Activated CD8-positive, alpha-beta T cell treated with anti-CD3 and anti-CD28 coated beads for 36 hours (primary cell): ENCODE results near the gene ZPBP2. TPM values are rescaled to one million over a fixed set of nuclear protein-coding genes. Genes with fewer than 3 reads are reported as not detected.
"Not testable (repeated sequence)": the region's sequence is repeated elsewhere in the genome, so short reads cannot be mapped to it uniquely, and the experiment has no call there.

ENCODE experiments used
- ATAC-seq: fragments of 200-7000 bp; cut with Tn5 transposase; one replicate; pipeline ENCODE4 v1.10.0; 2021; ENCODE audit warnings: mild to moderate bottlenecking, moderate library complexity
- CTCF ChIA-PET: fragments of 350-600 bp; sonication (Branson Sonifier 250); formaldehyde crosslinking; loops from one replicate; lab custom pipeline; 2021; ENCODE audit warnings: antibody characterized with exemption; lab: Charles Lee
- POLR2A ChIA-PET: fragments of 350-600 bp; sonication (Branson Sonifier 250); formaldehyde crosslinking; loops from one replicate; lab custom pipeline; 2021; ENCODE audit warnings: antibody characterized with exemption; lab: Charles Lee
- DNase-seq: peaks from one replicate; pipeline ENCODE4 v3.0.0-alpha.2; 2020
- H3K27ac Mint-ChIP-seq: one replicate; pipeline ENCODE4 v1.8.0; 2021; ENCODE audit warnings: mild to moderate bottlenecking, mixed read lengths
- H3K27me3 Mint-ChIP-seq: one replicate; pipeline ENCODE4 v1.8.0; 2021; ENCODE audit warnings: mixed read lengths
- H3K36me3 Mint-ChIP-seq: one replicate; pipeline ENCODE4 v1.8.0; 2021; ENCODE audit warnings: low read depth, mixed read lengths
- H3K4me1 Mint-ChIP-seq: one replicate; pipeline ENCODE4 v1.8.0; 2021; ENCODE audit warnings: low read depth, mixed read lengths
- H3K4me3 Mint-ChIP-seq: one replicate; pipeline ENCODE4 v1.8.0; 2021; ENCODE audit warnings: mild to moderate bottlenecking, moderate library complexity, mixed read lengths
- H3K9me3 Mint-ChIP-seq: one replicate; pipeline ENCODE4 v1.8.0; 2021; ENCODE audit warnings: mixed read lengths
- CTCF ChIP-seq: fragments of 200-600 bp; IDR thresholded peaks from one replicate; pipeline ENCODE4 v1.8.0; 2022; ENCODE audit warnings: antibody characterized with exemption, mild to moderate bottlenecking
- intact Hi-C: fragments of 100-400 bp; cut with micrococcal nuclease; formaldehyde crosslinking; loops from one replicate; pipeline ENCODE4 v1.10.0; 2022
- total RNA-seq, 2 experiments: library from RNA; stranded (reverse); gene quantifications; one replicate each; pipeline ENCODE4 v1.2.3, GENCODE V29; 2021

Gene ZPBP2
- total RNA-seq, 2 experiments from 2014 or later: not detected

GRCh38 chr17:39848600-39848999 is 19.4 kb upstream of the ZPBP2 start:
- ATAC-seq (peak; percentile 29), DNase-seq (no peak)
- H3K27me3 Mint-ChIP-seq: no peaks in the 10 kb centered on the region
- ChIA-PET POLR2A (interaction anchor here (0.8 to 1.1 kb wide), 2 partner anchors 12 to 116 kb away, joined by 3 to 4 read pairs; no protein-coding TSS in a partner anchor), CTCF (interaction anchor here (0.6 to 1.1 kb wide), 2 partner anchors 13 to 227 kb away, joined by 3 read pairs; no protein-coding TSS in a partner anchor)
- TF ChIP-seq CTCF: no peak
- intact Hi-C loops: no loop called here
- H3K4me1 Mint-ChIP-seq: peaks cover 64% of the 10 kb centered on the region
- peaks cover 26% of the 10 kb centered on the region for H3K36me3 Mint-ChIP-seq
- H3K9me3 Mint-ChIP-seq: no peaks in the 10 kb centered on the region
- peak overlapping the region; percentile 75 for H3K27ac Mint-ChIP-seq
- no peak overlapping the region for H3K4me3 Mint-ChIP-seq

- H3K36me3 Mint-ChIP-seq: peaks cover 34% of the 10 kb centered on the region
- H3K9me3 Mint-ChIP-seq, H3K4me3 Mint-ChIP-seq, H3K27ac Mint-ChIP-seq, POLR2A ChIA-PET, ATAC-seq, H3K27me3 Mint-ChIP-seq, DNase-seq, intact Hi-C loops, CTCF ChIA-PET: not testable (repeated sequence)
- H3K4me1 Mint-ChIP-seq: peaks cover 61% of the 10 kb centered on the region
Measured at GRCh38 chr17:39850186-39850585, 17.8 kb upstream of the ZPBP2 start.

- peaks cover 56% of the 10 kb centered on the region for H3K4me1 Mint-ChIP-seq
- TF ChIP-seq CTCF: no peak
- H3K27ac Mint-ChIP-seq: peak overlapping the region; percentile 83
- H3K27me3 Mint-ChIP-seq: no peaks in the 10 kb centered on the region
- H3K4me3 Mint-ChIP-seq: peak overlapping the region; percentile 41
- peaks cover 35% of the 10 kb centered on the region for H3K36me3 Mint-ChIP-seq
- ATAC-seq (peak; percentile 66), DNase-seq (no peak)
- H3K9me3 Mint-ChIP-seq: no peaks in the 10 kb centered on the region
- intact Hi-C loops: no loop called here
- ChIA-PET CTCF (interaction anchor here (1.2 to 1.6 kb wide), 2 partner anchors 8 to 18 kb away, joined by 3 read pairs; no protein-coding TSS in a partner anchor), POLR2A (interaction anchor here (0.8 to 3.0 kb wide), 5 partner anchors 9 to 97 kb away, joined by 3 to 19 read pairs (median 5); no protein-coding TSS in a partner anchor)
Measured at GRCh38 chr17:39852239-39852638, 15.8 kb upstream of the ZPBP2 start.

GRCh38 chr17:39854909-39855308 is 13.1 kb upstream of the ZPBP2 start:
- H3K9me3 Mint-ChIP-seq: peaks cover 3% of the 10 kb centered on the region
- ChIA-PET CTCF (interaction anchor here (1.1 kb wide), 1 partner anchor 60 kb away, joined by 3 read pairs; no protein-coding TSS in a partner anchor), POLR2A (no interaction called here)
- no peak for TF ChIP-seq CTCF
- H3K27ac Mint-ChIP-seq: peak overlapping the region; percentile 69
- H3K4me1 Mint-ChIP-seq: peaks cover 58% of the 10 kb centered on the region
- DNase-seq (no peak), ATAC-seq (no peak)
- H3K27me3 Mint-ChIP-seq: no peaks in the 10 kb centered on the region
- intact Hi-C loops: no loop called here
- H3K36me3 Mint-ChIP-seq: peaks cover 37% of the 10 kb centered on the region
- H3K4me3 Mint-ChIP-seq: no peak overlapping the region

- ChIA-PET CTCF (interaction anchor here (1.1 kb wide), 1 partner anchor 61 kb away, joined by 3 read pairs; no protein-coding TSS in a partner anchor), POLR2A (interaction anchor here (0.6 to 1.5 kb wide), 2 partner anchors 10 to 408 kb away, joined by 3 to 4 read pairs; no protein-coding TSS in a partner anchor)
- H3K27ac Mint-ChIP-seq, H3K4me3 Mint-ChIP-seq, H3K27me3 Mint-ChIP-seq, intact Hi-C loops, DNase-seq, ATAC-seq, H3K9me3 Mint-ChIP-seq: not testable (repeated sequence)
- Mint-ChIP-seq H3K36me3 (peaks cover 40% of the 10 kb centered on the region), H3K4me1 (peaks cover 63% of the 10 kb centered on the region)
Measured at GRCh38 chr17:39855911-39856649, 11.9 kb upstream of the ZPBP2 start.
